A673 (cell line): ENCODE measurements around the gene CERS5. TPM values are rescaled to one million over a fixed set of nuclear protein-coding genes. Genes with fewer than 3 reads are reported as not detected.

Experiments used
- Bru-seq: library from RNA; stranded (reverse); fragments of 400-500 nt; gene quantifications from one replicate; lab custom pipeline; 2021; lab: Mats Ljungman, UMichigan
- BruChase-seq, 2 experiments: library from RNA; stranded (reverse); fragments of 400-500 nt; gene quantifications; one replicate each; lab custom pipeline; 2021; lab: Mats Ljungman, UMichigan
- BruUV-seq: library from RNA; stranded (reverse); fragments of 400-500 nt; replicated peaks from 2 replicates; lab custom pipeline; 2021; lab: Mats Ljungman, UMichigan
- CTCF ChIA-PET: fragments of 300-600 bp; sonication (Branson Sonifier 250); formaldehyde crosslinking; loops from one replicate; lab custom pipeline; 2022; ENCODE audit warnings: antibody characterized with exemption; lab: Charles Lee
- POLR2A ChIA-PET: fragments of 300-600 bp; sonication (Branson Sonifier 250); formaldehyde crosslinking; loops from one replicate; lab custom pipeline; 2022; ENCODE audit warnings: antibody characterized with exemption; ENCODE audit not compliant: low non-redundant PET; lab: Charles Lee
- DNase-seq: peaks from one replicate; pipeline ENCODE4 v3.0.0-alpha.2; 2015; ENCODE audit warnings: low spot score
- H3K27ac ChIP-seq: fragments of 200-600 bp; sonication (generic); 2 replicates; pipeline ENCODE4 v1.5.1; 2016; ENCODE audit warnings: mixed run types, low read depth, mild to moderate bottlenecking, mixed read lengths, antibody characterized with exemption, low read length; ENCODE audit not compliant: poor library complexity, severe bottlenecking
- H3K27me3 ChIP-seq: fragments of 200-600 bp; sonication (generic); replicated peaks from 2 replicates; pipeline ENCODE4 v1.6.1; 2017; ENCODE audit warnings: mixed run types, low read depth, mild to moderate bottlenecking, mixed read lengths, antibody characterized with exemption, low read length; ENCODE audit not compliant: insufficient read depth, poor library complexity
- H3K36me3 ChIP-seq: fragments of 200-600 bp; sonication (generic); 2 replicates; pipeline ENCODE4 v1.6.1; 2016; ENCODE audit warnings: mixed run types, mild to moderate bottlenecking, mixed read lengths, antibody characterized with exemption, low read length; ENCODE audit not compliant: insufficient read depth, poor library complexity, severe bottlenecking
- H3K4me1 ChIP-seq: fragments of 200-600 bp; sonication (generic); 2 replicates; pipeline ENCODE4 v1.6.1; 2017; ENCODE audit warnings: mixed run types, mild to moderate bottlenecking, mixed read lengths, antibody characterized with exemption, low read length; ENCODE audit not compliant: insufficient read depth, poor library complexity, severe bottlenecking
- H3K4me3 ChIP-seq: fragments of 200-600 bp; sonication (generic); 2 replicates; pipeline ENCODE4 v1.5.1; 2016; ENCODE audit warnings: low read depth, mixed run types, mild to moderate bottlenecking, mixed read lengths, low read length; ENCODE audit not compliant: poor library complexity, severe bottlenecking
- H3K9me3 ChIP-seq: fragments of 200-600 bp; sonication (generic); 2 replicates; pipeline ENCODE4 v1.6.1; 2016; ENCODE audit warnings: mixed run types, low read depth, mild to moderate bottlenecking, mixed read lengths, antibody characterized with exemption, low read length; ENCODE audit not compliant: poor library complexity, severe bottlenecking
- CTCF ChIP-seq: fragments of 300-800, 200-600 bp; sonication (generic); conservative IDR thresholded peaks from 2 replicates; pipeline ENCODE4 v1.5.1; 2017; ENCODE audit warnings: low read depth, mild to moderate bottlenecking, antibody characterized with exemption, low read length, moderate library complexity, mixed read lengths
- EZH2 ChIP-seq: fragments of 200-600 bp; sonication (generic); IDR thresholded peaks from 2 replicates; pipeline ENCODE4 v1.6.1; 2017; ENCODE audit warnings: borderline replicate concordance, low read depth, mild to moderate bottlenecking, mixed read lengths, antibody characterized with exemption, low read length; ENCODE audit not compliant: poor library complexity, severe bottlenecking
- intact Hi-C: fragments of 100-400 bp; cut with micrococcal nuclease; formaldehyde crosslinking; loops from one replicate; pipeline ENCODE4 v1.10.0; 2022; ENCODE audit not compliant: unreplicated experiment
- long read RNA-seq: library from polyadenylated mRNA; stranded (forward); transcript quantifications from one replicate; pipeline ENCODE4 v2.0.0, GENCODE V29; 2022
- total RNA-seq: library from RNA; stranded (reverse); gene quantifications from 2 replicates; pipeline ENCODE4 v1.2.3, GENCODE V29; 2021

The CERS5 gene
- total RNA-seq, result 57.0 and 63.7 TPM in 2 replicates
- percentile 82 among the genes with signal in this experiment for Bru-seq, nascent RNA
- percentile 93 among the genes with signal in this experiment for BruChase-seq, experiment 1, labeled RNA remaining after a 2-hour chase
- percentile 95 among the genes with signal in this experiment for BruChase-seq, experiment 2, labeled RNA remaining after a 6-hour chase
- long read RNA-seq, transcript CERS5-201 (10 exons, 2,051 nt), result major isoform, 52 of 97 reads
- long read RNA-seq, transcript CERS5-203 (11 exons, 2,855 nt), result minor isoform, 10 of 97 reads
- long read RNA-seq, partial matches to known transcripts, result 12 of 97 reads
- long read RNA-seq, other reads (novel, unspliced or antisense), result 23 of 97 reads

GRCh38 chr12:50167049-50167828, at the start of gene CERS5:
TSS of gene CERS5 (minus strand) at chr12:50167369. CDS start at chr12:50167297, 72 bp downstream.
- no peak for TF ChIP-seq EZH2
- no peak for TF ChIP-seq CTCF
- no TSS peak for BruUV-seq
- H3K27ac ChIP-seq, result peak within 1 kb of the TSS; percentile 91
- peak within 1 kb of the TSS; percentile 70 for H3K4me3 ChIP-seq
- ChIA-PET POLR2A (interaction anchor here (0.6 to 1.1 kb wide), 3 partner anchors 10 to 333 kb away, joined by 4 to 8 read pairs (median 7); no protein-coding TSS in a partner anchor), CTCF (interaction anchor here (0.5 to 1.9 kb wide), 4 partner anchors 38 to 598 kb away, joined by 3 to 8 read pairs (median 4); partner anchors contain the start of gene COX14)
- intact Hi-C loops, result loop anchor here (2.0 kb wide), 2 partner anchors 56 to 82 kb away; partner anchors contain the start of gene SMARCD1
- H3K27me3 ChIP-seq, result no peaks in the 10 kb centered on the region
- H3K36me3 ChIP-seq, result no peaks in the 10 kb centered on the region
- peak; percentile 100 for DNase-seq
- H3K9me3 ChIP-seq, result peaks cover 3% of the 10 kb centered on the region
- H3K4me1 ChIP-seq, result no peaks in the 10 kb centered on the region

DNA sequence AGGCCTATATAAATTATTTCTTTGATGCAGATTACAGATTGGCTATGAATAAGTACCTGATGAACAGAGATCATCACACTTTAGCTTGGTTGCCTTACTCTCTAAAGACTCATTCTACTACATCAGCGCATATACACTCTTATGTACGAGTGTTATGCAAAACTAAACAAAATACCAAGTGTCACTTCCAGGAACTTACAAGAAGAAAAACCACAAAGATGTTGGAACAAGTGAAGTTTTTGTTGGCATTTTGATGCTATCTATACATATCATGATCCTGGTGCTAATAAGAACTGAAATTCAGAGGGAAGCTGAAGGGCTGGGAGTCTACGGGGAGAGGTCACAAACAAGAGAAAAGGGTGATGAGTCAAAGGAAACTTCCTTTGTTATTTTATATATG, 47.9 kb upstream of the CERS5 start:
- DNase-seq, result no peak
- Histone ChIP-seq H3K27me3 (no peaks in the 10 kb centered on the region), H3K4me1 (peaks cover 41% of the 10 kb centered on the region), H3K9me3 (no peaks in the 10 kb centered on the region), H3K36me3 (no peaks in the 10 kb centered on the region), H3K4me3 (no peak overlapping the region), H3K27ac (no peak overlapping the region)
- CTCF ChIA-PET, result no interaction called here
- no TSS peak for BruUV-seq
- TF ChIP-seq CTCF, result no peak
- TF ChIP-seq EZH2, result no peak
- POLR2A ChIA-PET, result no interaction called here
- intact Hi-C loops, result no loop called here

- DNase-seq, result no peak
- CTCF ChIA-PET, result no interaction called here
- Histone ChIP-seq H3K4me1 (peaks cover 40% of the 10 kb centered on the region), H3K4me3 (no peak overlapping the region), H3K9me3 (no peaks in the 10 kb centered on the region), H3K27ac (no peak overlapping the region), H3K36me3 (no peaks in the 10 kb centered on the region), H3K27me3 (no peaks in the 10 kb centered on the region)
- TF ChIP-seq EZH2 (no peak), CTCF (no peak)
- BruUV-seq, result no TSS peak
- POLR2A ChIA-PET, result no interaction called here
- intact Hi-C loops, result no loop called here
Measured at GRCh38 chr12:50214018-50214417, 46.8 kb upstream of the CERS5 start.
